ENCODE results near the gene PTPN7. TPM values are rescaled to one million over a fixed set of nuclear protein-coding genes. Genes with fewer than 3 reads are reported as not detected.

The PTPN7 gene
- total and polyA plus RNA-seq, 4 donors, result 0.75 to 7.0 (median 1.7) TPM

- H3K9ac ChIP-seq (ENCODE audit: low read depth in 1 of 2, low read length in 2 of 2), result no peak overlapping the region
- no peak overlapping the region for H3K27ac ChIP-seq (ENCODE audit: low read depth in 1 of 2, low read length in 2 of 2)
- TF ChIP-seq FOXA1 (IDR thresholded peaks at IDR 0.05) (no peak), GABPA (IDR thresholded peaks at IDR 0.05 in 1 of 2, conservative IDR thresholded peaks at IDR 0.05 in 1 of 2) (no peak), CTCF (IDR thresholded peaks at IDR 0.05; ENCODE audit: low read depth, low read length, missing input control) (no peak), RXRA (IDR thresholded peaks at IDR 0.05) (no peak), SP1 (IDR thresholded peaks at IDR 0.05) (no peak), JUND (IDR thresholded peaks at IDR 0.05) (no peak), FOXA2 (IDR thresholded peaks at IDR 0.05) (no peak), EGR1 (IDR thresholded peaks at IDR 0.05; ENCODE audit: low read depth in 2 of 2) (no peak), MAX (IDR thresholded peaks at IDR 0.05) (no peak), YY1 (IDR thresholded peaks at IDR 0.05) (no peak), HNF4A (conservative IDR thresholded peaks at IDR 0.05) (no peak), NR2F2 (IDR thresholded peaks at IDR 0.05) (no peak)
- TF ChIP-seq, protein P1, sequence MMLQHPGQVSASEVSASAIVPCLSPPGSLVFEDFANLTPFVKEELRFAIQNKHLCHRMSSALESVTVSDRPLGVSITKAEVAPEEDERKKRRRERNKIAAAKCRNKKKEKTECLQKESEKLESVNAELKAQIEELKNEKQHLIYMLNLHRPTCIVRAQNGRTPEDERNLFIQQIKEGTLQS (IDR thresholded peaks at IDR 0.05), result no peak
- TF ChIP-seq, protein P2, sequence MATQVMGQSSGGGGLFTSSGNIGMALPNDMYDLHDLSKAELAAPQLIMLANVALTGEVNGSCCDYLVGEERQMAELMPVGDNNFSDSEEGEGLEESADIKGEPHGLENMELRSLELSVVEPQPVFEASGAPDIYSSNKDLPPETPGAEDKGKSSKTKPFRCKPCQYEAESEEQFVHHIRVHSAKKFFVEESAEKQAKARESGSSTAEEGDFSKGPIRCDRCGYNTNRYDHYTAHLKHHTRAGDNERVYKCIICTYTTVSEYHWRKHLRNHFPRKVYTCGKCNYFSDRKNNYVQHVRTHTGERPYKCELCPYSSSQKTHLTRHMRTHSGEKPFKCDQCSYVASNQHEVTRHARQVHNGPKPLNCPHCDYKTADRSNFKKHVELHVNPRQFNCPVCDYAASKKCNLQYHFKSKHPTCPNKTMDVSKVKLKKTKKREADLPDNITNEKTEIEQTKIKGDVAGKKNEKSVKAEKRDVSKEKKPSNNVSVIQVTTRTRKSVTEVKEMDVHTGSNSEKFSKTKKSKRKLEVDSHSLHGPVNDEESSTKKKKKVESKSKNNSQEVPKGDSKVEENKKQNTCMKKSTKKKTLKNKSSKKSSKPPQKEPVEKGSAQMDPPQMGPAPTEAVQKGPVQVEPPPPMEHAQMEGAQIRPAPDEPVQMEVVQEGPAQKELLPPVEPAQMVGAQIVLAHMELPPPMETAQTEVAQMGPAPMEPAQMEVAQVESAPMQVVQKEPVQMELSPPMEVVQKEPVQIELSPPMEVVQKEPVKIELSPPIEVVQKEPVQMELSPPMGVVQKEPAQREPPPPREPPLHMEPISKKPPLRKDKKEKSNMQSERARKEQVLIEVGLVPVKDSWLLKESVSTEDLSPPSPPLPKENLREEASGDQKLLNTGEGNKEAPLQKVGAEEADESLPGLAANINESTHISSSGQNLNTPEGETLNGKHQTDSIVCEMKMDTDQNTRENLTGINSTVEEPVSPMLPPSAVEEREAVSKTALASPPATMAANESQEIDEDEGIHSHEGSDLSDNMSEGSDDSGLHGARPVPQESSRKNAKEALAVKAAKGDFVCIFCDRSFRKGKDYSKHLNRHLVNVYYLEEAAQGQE (IDR thresholded peaks at IDR 0.05), result no peak
- H3K36me3 ChIP-seq (ENCODE audit: control insufficient read depth in 4 of 4, insufficient read depth in 3 of 4, low read depth in 1 of 4, low read length in 3 of 4), result no peaks in the 10 kb centered on the region
- H3K9me3 ChIP-seq (ENCODE audit: control insufficient read depth in 4 of 4, low read length in 3 of 4), result no peaks in the 10 kb centered on the region
- H3K4me1 ChIP-seq (ENCODE audit: control insufficient read depth in 4 of 4, insufficient read depth in 4 of 4, low read length in 3 of 4), result peaks cover 7 to 24% (median 18%) of the 10 kb centered on the region in 4 donors
- no peaks in the 10 kb centered on the region for H3K27me3 ChIP-seq (ENCODE audit: control insufficient read depth in 4 of 4, insufficient read depth in 4 of 4, low read length in 3 of 4)
- WGBS, result 84% methylated on average over 3 of the region's 3 CpGs
- no peak for DNase-seq (ENCODE audit: low spot score)
- no peak overlapping the region for H3K4me3 ChIP-seq (ENCODE audit: low read depth in 1 of 3, low read length in 3 of 3)
Measured at GRCh38 chr1:202146993-202147392, 13.4 kb downstream of the PTPN7 start.

- Histone ChIP-seq H3K4me3 (ENCODE audit: low read depth in 1 of 3, low read length in 3 of 3) (no peak overlapping the region), H3K27ac (ENCODE audit: low read depth in 1 of 2, low read length in 2 of 2) (no peak overlapping the region), H3K9me3 (ENCODE audit: control insufficient read depth in 4 of 4, low read length in 3 of 4) (no peaks in the 10 kb centered on the region), H3K9ac (ENCODE audit: low read depth in 1 of 2, low read length in 2 of 2) (no peak overlapping the region), H3K36me3 (ENCODE audit: control insufficient read depth in 4 of 4, insufficient read depth in 3 of 4, low read depth in 1 of 4, low read length in 3 of 4) (no peaks in the 10 kb centered on the region), H3K4me1 (ENCODE audit: control insufficient read depth in 4 of 4, insufficient read depth in 4 of 4, low read length in 3 of 4) (peaks cover 7 to 32% (median 19%) of the 10 kb centered on the region in 4 donors), H3K27me3 (ENCODE audit: control insufficient read depth in 4 of 4, insufficient read depth in 4 of 4, low read length in 3 of 4) (no peaks in the 10 kb centered on the region)
- DNase-seq (ENCODE audit: low spot score), result no peak
- TF ChIP-seq YY1 (IDR thresholded peaks at IDR 0.05) (no peak), GABPA (IDR thresholded peaks at IDR 0.05 in 1 of 2, conservative IDR thresholded peaks at IDR 0.05 in 1 of 2) (no peak), ZBTB33 (IDR thresholded peaks at IDR 0.05) (no peak), CTCF (IDR thresholded peaks at IDR 0.05; ENCODE audit: low read depth, low read length, missing input control) (no peak), RXRA (IDR thresholded peaks at IDR 0.05) (no peak), EGR1 (IDR thresholded peaks at IDR 0.05; ENCODE audit: low read depth in 2 of 2) (no peak)
- TF ChIP-seq, protein P1 (IDR thresholded peaks at IDR 0.05), result no peak
- TF ChIP-seq, protein P2 (IDR thresholded peaks at IDR 0.05), result no peak
- 95% methylated on average over 5 of the region's 5 CpGs for WGBS
Measured at GRCh38 chr1:202146279-202146678, 14.1 kb downstream of the PTPN7 start.

Measured in liver (tissue), 9 donors.